Ovary (tissue), 9 donors: ENCODE measurements around the gene AADACL4. TPM values are rescaled to one million over a fixed set of nuclear protein-coding genes. Genes with fewer than 3 reads are reported as not detected.
A peak's percentile ranks its signal among the peaks of the same experiment; 100 is the strongest.

ENCODE experiments used
- DNase-seq, 5 donors: peaks; one replicate each; pipeline ENCODE4 v3.0.0-alpha.2; 2019 to 2020
- H3K27ac ChIP-seq, 2 donors: fragments of 200-600 bp; one replicate each; pipeline versions ENCODE4 v1.5.1 to v1.8.0; 2019 to 2022
- H3K27me3 ChIP-seq: fragments of 200-600 bp; one replicate; pipeline ENCODE4 v1.8.0; 2022
- H3K36me3 ChIP-seq: fragments of 200-600 bp; sonication (generic); one replicate; pipeline ENCODE4 v1.5.1; 2019
- H3K4me1 ChIP-seq: one replicate; pipeline ENCODE4 v1.8.1; 2013; ENCODE audit warnings: mild to moderate bottlenecking, moderate library complexity; ENCODE audit not compliant: insufficient read depth
- H3K4me3 ChIP-seq: fragments of 200-600 bp; sonication (generic); one replicate; pipeline ENCODE4 v1.5.1; 2017
- H3K9me3 ChIP-seq, 2 donors: fragments of 200-600 bp in 1 of 2; sonication (generic) in 1 of 2; one replicate each; pipeline versions ENCODE4 v1.5.1 to v1.8.1; 2013 to 2019; ENCODE audit warnings: mild to moderate bottlenecking in 1 of 2, moderate library complexity in 1 of 2
- EP300 ChIP-seq: sonication (generic); formaldehyde crosslinking; IDR thresholded peaks from one replicate; pipeline ENCODE4 v1.6.1; 2017; ENCODE audit warnings: antibody characterized with exemption
- POLR2A ChIP-seq: fragments of 450-650 bp; IDR thresholded peaks from one replicate; pipeline ENCODE4 v1.6.1; 2017; ENCODE audit warnings: antibody characterized with exemption, mild to moderate bottlenecking, moderate library complexity
- WGBS, 3 donors: extraction: QIAGEN DNeasy Blood & Tissue Kit in 1 of 3; methylation state at CpG; one replicate each; pipeline versions ENCODE4 v1.1.5 to v1.1.7; 2013 to 2017; 5-methylcytosine and 5-hydroxymethylcytosine counted together
- intact Hi-C, 4 donors: fragments of 100-400 bp; cut with DNase I; formaldehyde crosslinking; loops; one replicate each; pipeline versions ENCODE4 v1.11.0 to v1.15.1; 2022 to 2023
- polyA plus RNA-seq, 2 donors: library from polyadenylated mRNA; stranded (reverse); fragments of 200-250 nt in 1 of 2; fragments of 350-450 nt in 1 of 2; fragmentation: Illumina TruSeq in 1 of 2; extraction: RNeasy Lipid Tissue Mini Kit (QIAGEN cat#74804) in 1 of 2; gene quantifications; one replicate each; pipeline ENCODE4 v1.2.3, GENCODE V29; 2013 to 2014
- total RNA-seq, 7 donors: library from RNA; depleted of rRNA in 2 of 7; stranded (reverse); fragments of >200 nt in 2 of 7; fragmentation: NEBNext Ultra II Directional in 3 of 7; extraction: Animal tissue kit (Norgen Biotek cat#: 25700) in 3 of 7; gene quantifications; one replicate each; pipeline versions ENCODE4 v1.1.0 to v1.2.4, GENCODE V29; 2016 to 2023
- TF ChIP-seq, protein P1 (sequence below), 3 donors: fragments of 450-650 bp in 2 of 3; fragments of 200-600 bp in 1 of 3; IDR thresholded peaks; one replicate each; pipeline versions ENCODE4 v1.5.1 to v1.8.0; 2016 to 2022; ENCODE audit warnings: antibody characterized with exemption in 3 of 3, mild to moderate bottlenecking in 1 of 3
- donor health status: DM: no; HTN: no; CAD: no; lungs with moderate emphysema.
- donor health status: DM: no; HTN: no; CAD: no.
- donor health status: Bipolar disorder and iron deficiency.
- donor health status: DM: yes; HTN: yes; CAD: no.
- donor health status: DM: no; HTN: no; CAD: no.
- donor health status: DM: yes; HTN: yes; CAD: no.

The AADACL4 gene
- total and polyA plus RNA-seq, 9 donors: 0.38 TPM; not detected in 8

DNA sequence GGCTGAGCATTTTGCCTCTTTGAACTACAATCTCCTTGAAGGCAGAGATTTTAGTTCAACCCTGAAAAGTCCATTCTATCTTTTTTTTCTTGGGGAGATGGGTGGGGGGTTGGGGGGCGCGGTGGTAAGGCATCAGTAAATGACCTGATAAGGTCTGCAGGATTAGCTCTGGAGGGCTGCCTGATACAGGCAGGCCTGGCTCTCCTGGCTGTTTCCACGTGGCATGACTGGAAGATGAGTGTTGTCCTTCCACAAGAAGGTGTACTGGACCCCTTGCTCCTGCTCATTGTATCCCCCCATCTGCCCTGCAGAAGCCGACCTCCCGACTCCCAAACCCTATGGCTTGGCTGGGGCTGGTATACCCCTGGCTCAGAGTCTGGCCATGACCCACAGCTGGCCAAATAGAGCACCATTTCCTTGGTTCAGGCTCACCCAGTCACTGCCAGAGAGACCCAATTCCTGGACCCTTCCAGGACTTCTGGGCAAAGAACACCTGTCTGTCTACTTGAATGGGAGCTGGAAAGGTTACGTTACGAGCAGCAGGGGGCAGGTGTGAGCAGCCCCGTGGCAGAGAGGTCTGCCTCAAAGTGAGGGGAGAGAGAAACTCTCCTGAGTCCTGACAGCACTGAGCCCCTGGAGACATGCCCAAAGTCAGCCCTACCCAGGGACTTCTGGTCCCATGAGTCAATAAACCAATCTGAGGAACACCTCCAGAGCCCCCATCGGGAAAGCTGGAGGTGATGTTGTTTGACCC is 42.8 kb upstream of the AADACL4 start:
- Histone ChIP-seq H3K36me3 (no peaks in the 10 kb centered on the region), H3K27me3 (no peaks in the 10 kb centered on the region), H3K4me3 (no peak overlapping the region), H3K9me3 (no peaks in the 10 kb centered on the region), H3K4me1 (peaks cover 28% of the 10 kb centered on the region), H3K27ac (no peak overlapping the region)
- 62 to 71% (median 69%) methylated on average over 9 of the region's 9 CpGs for WGBS, 3 donors
- intact Hi-C loops: no loop called here
- peak in 1 of 5 donors; percentile 60 for DNase-seq
- TF ChIP-seq, protein P1, sequence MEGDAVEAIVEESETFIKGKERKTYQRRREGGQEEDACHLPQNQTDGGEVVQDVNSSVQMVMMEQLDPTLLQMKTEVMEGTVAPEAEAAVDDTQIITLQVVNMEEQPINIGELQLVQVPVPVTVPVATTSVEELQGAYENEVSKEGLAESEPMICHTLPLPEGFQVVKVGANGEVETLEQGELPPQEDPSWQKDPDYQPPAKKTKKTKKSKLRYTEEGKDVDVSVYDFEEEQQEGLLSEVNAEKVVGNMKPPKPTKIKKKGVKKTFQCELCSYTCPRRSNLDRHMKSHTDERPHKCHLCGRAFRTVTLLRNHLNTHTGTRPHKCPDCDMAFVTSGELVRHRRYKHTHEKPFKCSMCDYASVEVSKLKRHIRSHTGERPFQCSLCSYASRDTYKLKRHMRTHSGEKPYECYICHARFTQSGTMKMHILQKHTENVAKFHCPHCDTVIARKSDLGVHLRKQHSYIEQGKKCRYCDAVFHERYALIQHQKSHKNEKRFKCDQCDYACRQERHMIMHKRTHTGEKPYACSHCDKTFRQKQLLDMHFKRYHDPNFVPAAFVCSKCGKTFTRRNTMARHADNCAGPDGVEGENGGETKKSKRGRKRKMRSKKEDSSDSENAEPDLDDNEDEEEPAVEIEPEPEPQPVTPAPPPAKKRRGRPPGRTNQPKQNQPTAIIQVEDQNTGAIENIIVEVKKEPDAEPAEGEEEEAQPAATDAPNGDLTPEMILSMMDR (IDR thresholded peaks at IDR 0.05): peak in 1 of 3 donors; percentile 21
- TF ChIP-seq EP300: no peak
- no peak for TF ChIP-seq POLR2A

DNA sequence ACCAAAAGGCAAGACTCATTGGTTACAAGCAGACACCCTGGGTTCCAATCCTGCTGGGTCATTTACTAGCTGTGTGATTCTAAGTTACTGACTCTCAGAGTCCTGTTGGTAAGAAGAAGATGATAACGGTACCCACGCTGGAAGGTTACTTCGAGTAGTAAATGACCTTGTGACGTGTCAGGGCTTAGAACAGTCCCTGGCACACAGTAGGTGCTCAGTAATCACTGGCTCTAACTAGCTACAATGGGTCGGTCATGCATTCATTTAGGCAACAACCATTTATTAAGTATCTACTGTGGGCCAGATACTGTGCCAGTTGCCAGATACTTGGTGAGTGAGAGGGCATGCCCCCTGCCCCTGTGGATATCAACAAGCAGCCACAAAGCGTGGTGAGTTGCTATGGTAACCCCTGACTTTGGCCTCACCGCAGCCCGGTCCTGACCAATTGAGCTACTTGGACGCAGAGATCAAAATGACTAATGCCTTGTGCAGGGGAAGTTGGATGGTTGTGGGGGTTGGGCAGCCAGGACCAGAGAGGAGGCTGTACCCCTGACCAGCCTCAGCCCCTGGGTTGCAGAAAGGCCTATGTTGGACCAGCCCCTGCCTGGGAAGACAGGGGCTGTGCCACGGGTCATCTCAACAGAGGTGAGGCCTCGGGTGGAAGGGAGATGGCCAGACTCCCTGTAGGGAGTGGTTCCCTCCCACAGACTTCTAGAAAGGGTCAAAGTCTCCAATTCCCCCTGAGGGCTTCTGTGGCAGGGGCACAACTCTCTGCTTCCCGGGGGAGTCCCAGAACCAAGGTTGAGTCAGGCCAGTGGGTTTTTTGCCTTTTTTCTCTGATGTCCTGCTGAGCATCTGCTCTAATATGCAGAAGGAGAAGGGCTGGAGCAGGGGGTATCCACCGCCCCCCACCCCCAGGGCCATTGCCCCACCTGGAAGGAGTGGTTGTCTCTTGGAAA is 41.9 kb upstream of the AADACL4 start:
- no peak overlapping the region for H3K27ac ChIP-seq
- no peaks in the 10 kb centered on the region for H3K27me3 ChIP-seq
- no peaks in the 10 kb centered on the region for H3K9me3 ChIP-seq
- no peak for TF ChIP-seq EP300
- TF ChIP-seq, protein P1 (IDR thresholded peaks at IDR 0.05): no peak
- no peak for TF ChIP-seq POLR2A
- peak in 2 of 5 donors; percentile 60 to 73 for DNase-seq
- H3K4me3 ChIP-seq: no peak overlapping the region
- 55 to 72% (median 66%) methylated on average over 13 of the region's 13 CpGs for WGBS, 3 donors
- H3K36me3 ChIP-seq: no peaks in the 10 kb centered on the region
- H3K4me1 ChIP-seq: peaks cover 26% of the 10 kb centered on the region
- intact Hi-C loops: no loop called here

DNA sequence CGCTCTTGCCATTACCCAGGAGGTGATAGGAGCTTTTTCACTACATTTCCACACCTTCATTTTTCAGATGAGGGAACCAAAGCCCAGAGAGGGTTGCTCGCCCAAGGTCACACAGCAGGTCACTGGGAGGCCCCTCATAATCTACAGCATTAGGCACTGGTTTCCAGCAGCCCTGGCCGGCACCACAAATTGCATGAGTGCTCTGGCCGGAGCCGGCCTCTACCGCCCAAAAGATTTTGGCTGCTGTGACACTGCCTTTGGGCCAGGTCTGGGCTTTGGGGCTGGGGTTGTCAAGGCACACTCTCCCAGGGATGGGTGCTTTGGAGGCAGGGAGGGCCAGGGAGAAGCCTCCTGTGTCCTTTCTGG is 41.2 kb upstream of the AADACL4 start:
- WGBS, 3 donors: 62 to 80% (median 76%) methylated on average over 6 of the region's 6 CpGs
- H3K36me3 ChIP-seq: no peaks in the 10 kb centered on the region
- no peak for TF ChIP-seq POLR2A
- TF ChIP-seq EP300: no peak
- no peak overlapping the region for H3K4me3 ChIP-seq
- DNase-seq: no peak
- H3K4me1 ChIP-seq: peaks cover 26% of the 10 kb centered on the region
- intact Hi-C loops: no loop called here
- H3K27ac ChIP-seq: no peak overlapping the region
- H3K9me3 ChIP-seq: no peaks in the 10 kb centered on the region
- no peaks in the 10 kb centered on the region for H3K27me3 ChIP-seq

- Histone ChIP-seq H3K27me3 (no peaks in the 10 kb centered on the region), H3K4me1 (peaks cover 26% of the 10 kb centered on the region), H3K4me3 (no peak overlapping the region), H3K9me3 (no peaks in the 10 kb centered on the region), H3K27ac (no peak overlapping the region), H3K36me3 (no peaks in the 10 kb centered on the region)
- no peak for DNase-seq
- intact Hi-C loops: no loop called here
- no peak for TF ChIP-seq POLR2A
- TF ChIP-seq, protein P1 (IDR thresholded peaks at IDR 0.05): no peak
- no peak for TF ChIP-seq EP300
- 73 to 81% (median 74%) methylated on average over 9 of the region's 9 CpGs for WGBS, 3 donors
These were observed 40.7 kb upstream of the AADACL4 start for GRCh38 chr1:12603224-12603623.
